OCI-LY7 (cell line): ENCODE results near the gene CISD3.

Experiments
- CTCF ChIP-seq: fragments of 200-600 bp; sonication (generic); conservative IDR thresholded peaks from 2 replicates; pipeline ENCODE4 v1.5.1; 2014; ENCODE audit warnings: mild to moderate bottlenecking, antibody characterized with exemption, low read length, moderate library complexity, mixed read lengths
- EZH2phosphoT487 ChIP-seq: fragments of 200-600 bp; sonication (generic); IDR thresholded peaks from 2 replicates; pipeline ENCODE4 v1.6.1; 2018; ENCODE audit warnings: low read depth, borderline replicate concordance, mild to moderate bottlenecking, mixed run types, antibody characterized with exemption, low read length, moderate library complexity, mixed read lengths

- TF ChIP-seq CTCF (no peak), EZH2phosphoT487 (no peak)
These were observed 612 bp downstream of the CISD3 start for GRCh38 chr17:38730526-38731379.
